Measurements from ENCODE around the gene SOD2.
"Not testable (repeated sequence)": the region's sequence is repeated elsewhere in the genome, so short reads cannot be mapped to it uniquely, and the experiment has no call there.

SOD2 gene

DNA sequence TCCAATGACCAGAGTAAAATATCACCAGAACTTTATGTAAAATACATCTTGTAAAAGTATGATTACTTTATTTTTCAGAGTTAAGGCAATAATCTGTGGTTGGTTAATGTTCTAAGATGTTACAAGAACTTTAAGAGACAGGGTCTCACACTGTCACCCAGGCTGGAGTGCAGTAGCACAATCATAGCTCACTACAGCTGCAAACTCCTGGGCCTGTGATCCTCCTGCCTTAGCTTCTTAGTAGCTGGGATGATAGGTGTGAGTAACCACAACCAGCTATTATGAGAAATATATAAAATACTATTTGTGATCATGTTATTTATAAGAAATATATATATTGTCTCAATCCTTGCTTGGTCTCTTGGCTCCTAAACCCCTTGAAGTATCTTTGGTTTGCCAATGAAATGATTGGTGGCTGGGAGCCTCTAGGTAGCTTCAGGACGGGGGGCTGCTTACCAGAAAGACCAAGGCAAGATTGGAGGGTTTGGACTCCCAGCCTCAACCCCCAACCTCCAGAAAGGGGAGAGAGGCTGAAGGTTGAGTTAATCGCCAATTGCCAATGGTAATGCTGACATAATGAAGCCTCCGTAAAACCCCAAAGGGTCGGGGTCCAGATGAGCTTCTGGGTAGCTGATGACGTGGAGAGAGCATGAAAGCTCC, 15.4 kb downstream of the SOD2 start:
- no peak overlapping the region for H3K27ac ChIP-seq (ENCODE audit: insufficient read depth, low read length, poor library complexity, severe bottlenecking)
- H3K36me3 ChIP-seq (ENCODE audit: control insufficient read depth, insufficient read depth, low read length) = peaks cover 20% of the 10 kb centered on the region
- H3K4me3 ChIP-seq (ENCODE audit: insufficient read depth, low read depth, low read length, poor library complexity, severe bottlenecking) = no peak overlapping the region
- H3K4me1 ChIP-seq (ENCODE audit: control insufficient read depth, insufficient read depth, low read length, poor library complexity, severe bottlenecking) = no peaks in the 10 kb centered on the region
- H3K9me3 ChIP-seq (ENCODE audit: control insufficient read depth, low read length) = no peaks in the 10 kb centered on the region
- no peaks in the 10 kb centered on the region for H3K27me3 ChIP-seq (replicated peaks; ENCODE audit: control insufficient read depth, insufficient read depth, low read length, poor library complexity, severe bottlenecking)
- no peak for DNase-seq

DNA sequence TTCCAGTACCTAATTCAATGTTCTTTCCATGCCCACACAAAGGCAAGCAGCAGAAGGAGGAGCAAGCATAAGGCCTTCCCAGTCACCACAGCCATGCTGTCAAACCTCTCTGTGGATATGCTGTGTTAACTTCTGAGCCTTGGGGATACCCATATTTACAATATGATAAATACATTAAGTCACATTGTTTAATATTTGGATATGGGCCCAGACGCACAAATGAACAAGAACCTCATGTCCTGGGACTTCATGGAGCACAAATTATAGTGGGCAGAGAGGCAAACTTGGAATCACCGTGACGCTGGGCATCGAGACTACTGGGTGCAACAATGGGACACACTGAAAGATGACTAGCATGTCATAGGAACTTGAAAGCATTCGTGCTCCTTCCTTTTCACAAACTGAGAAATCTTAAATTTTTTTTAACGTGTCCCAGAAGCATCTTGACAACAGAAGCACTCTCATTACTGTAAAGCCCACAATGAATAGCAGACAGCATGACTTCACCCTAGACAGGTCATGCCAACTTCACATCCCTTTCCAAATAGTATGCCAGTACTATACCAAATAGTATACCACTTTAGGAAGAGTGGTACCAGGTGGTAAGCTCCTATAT, 16.0 kb downstream of the SOD2 start:
- Histone ChIP-seq H3K27ac (ENCODE audit: insufficient read depth, low read length, poor library complexity, severe bottlenecking) (no peak overlapping the region), H3K9me3 (ENCODE audit: control insufficient read depth, low read length) (no peaks in the 10 kb centered on the region), H3K36me3 (ENCODE audit: control insufficient read depth, insufficient read depth, low read length) (peaks cover 14% of the 10 kb centered on the region), H3K4me3 (ENCODE audit: insufficient read depth, low read depth, low read length, poor library complexity, severe bottlenecking) (no peak overlapping the region), H3K27me3 (replicated peaks; ENCODE audit: control insufficient read depth, insufficient read depth, low read length, poor library complexity, severe bottlenecking) (no peaks in the 10 kb centered on the region), H3K4me1 (ENCODE audit: control insufficient read depth, insufficient read depth, low read length, poor library complexity, severe bottlenecking) (no peaks in the 10 kb centered on the region)
- no peak for DNase-seq

DNA sequence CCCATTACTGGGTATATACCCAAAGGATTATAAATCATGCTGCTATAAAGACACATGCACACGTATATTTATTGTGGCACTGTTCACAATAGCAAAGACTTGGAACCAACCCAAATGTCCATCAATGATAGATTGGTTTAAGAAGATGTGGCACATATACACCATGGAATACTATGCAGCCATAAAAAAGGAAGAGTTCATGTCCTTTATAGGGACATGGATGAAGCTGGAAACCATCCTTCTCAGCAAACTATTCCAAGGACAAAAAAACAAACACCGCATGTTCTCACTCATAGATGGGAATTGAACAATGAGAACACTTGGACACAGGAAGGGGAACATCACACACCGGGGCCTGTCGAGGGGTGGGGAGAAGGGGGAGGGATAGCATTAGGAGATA, 16.8 kb downstream of the SOD2 start:
- not testable (repeated sequence) for DNase-seq; H3K4me3 ChIP-seq (ENCODE audit: insufficient read depth, low read depth, low read length, poor library complexity, severe bottlenecking); H3K9me3 ChIP-seq (ENCODE audit: control insufficient read depth, low read length); H3K36me3 ChIP-seq (ENCODE audit: control insufficient read depth, insufficient read depth, low read length); H3K4me1 ChIP-seq (ENCODE audit: control insufficient read depth, insufficient read depth, low read length, poor library complexity, severe bottlenecking); H3K27me3 ChIP-seq (replicated peaks; ENCODE audit: control insufficient read depth, insufficient read depth, low read length, poor library complexity, severe bottlenecking); H3K27ac ChIP-seq (ENCODE audit: insufficient read depth, low read length, poor library complexity, severe bottlenecking)

GRCh38 chr6:159665868-159666635, 27.0 kb downstream of the SOD2 start:
- Histone ChIP-seq H3K27me3 (replicated peaks; ENCODE audit: control insufficient read depth, insufficient read depth, low read length, poor library complexity, severe bottlenecking) (no peaks in the 10 kb centered on the region), H3K4me3 (ENCODE audit: insufficient read depth, low read depth, low read length, poor library complexity, severe bottlenecking) (no peak overlapping the region), H3K36me3 (ENCODE audit: control insufficient read depth, insufficient read depth, low read length) (no peaks in the 10 kb centered on the region), H3K27ac (ENCODE audit: insufficient read depth, low read length, poor library complexity, severe bottlenecking) (no peak overlapping the region), H3K4me1 (ENCODE audit: control insufficient read depth, insufficient read depth, low read length, poor library complexity, severe bottlenecking) (no peaks in the 10 kb centered on the region), H3K9me3 (ENCODE audit: control insufficient read depth, low read length) (no peaks in the 10 kb centered on the region)
- DNase-seq = no peak

GRCh38 chr6:159663368-159663889, 29.6 kb downstream of the SOD2 start:
- H3K4me3 ChIP-seq (ENCODE audit: insufficient read depth, low read depth, low read length, poor library complexity, severe bottlenecking); H3K9me3 ChIP-seq (ENCODE audit: control insufficient read depth, low read length); H3K27me3 ChIP-seq (replicated peaks; ENCODE audit: control insufficient read depth, insufficient read depth, low read length, poor library complexity, severe bottlenecking); H3K36me3 ChIP-seq (ENCODE audit: control insufficient read depth, insufficient read depth, low read length); H3K4me1 ChIP-seq (ENCODE audit: control insufficient read depth, insufficient read depth, low read length, poor library complexity, severe bottlenecking); DNase-seq; H3K27ac ChIP-seq (ENCODE audit: insufficient read depth, low read length, poor library complexity, severe bottlenecking): not testable (repeated sequence)

DNA sequence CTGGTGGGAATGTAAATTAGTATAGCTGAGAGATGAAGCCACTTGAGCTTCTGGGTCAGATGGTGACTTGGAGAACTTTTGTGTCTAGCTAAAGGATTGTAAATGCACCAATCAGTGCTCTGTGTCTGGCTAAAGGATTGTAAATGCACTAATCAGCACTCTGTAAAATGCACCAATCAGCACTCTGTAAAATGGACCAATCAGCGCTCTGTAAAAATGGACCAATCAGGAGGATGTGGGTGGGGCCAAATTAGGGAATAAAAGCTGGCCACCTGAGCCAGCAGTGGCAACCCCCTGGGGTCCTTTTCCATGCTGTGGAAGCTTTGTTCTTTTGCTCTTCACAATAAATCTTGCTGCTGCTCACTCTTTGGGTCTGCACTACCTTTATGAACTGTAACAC, 31.1 kb downstream of the SOD2 start:
- not testable (repeated sequence) for DNase-seq; H3K4me1 ChIP-seq (ENCODE audit: control insufficient read depth, insufficient read depth, low read length, poor library complexity, severe bottlenecking); H3K27me3 ChIP-seq (replicated peaks; ENCODE audit: control insufficient read depth, insufficient read depth, low read length, poor library complexity, severe bottlenecking); H3K4me3 ChIP-seq (ENCODE audit: insufficient read depth, low read depth, low read length, poor library complexity, severe bottlenecking); H3K9me3 ChIP-seq (ENCODE audit: control insufficient read depth, low read length); H3K36me3 ChIP-seq (ENCODE audit: control insufficient read depth, insufficient read depth, low read length); H3K27ac ChIP-seq (ENCODE audit: insufficient read depth, low read length, poor library complexity, severe bottlenecking)

DNA sequence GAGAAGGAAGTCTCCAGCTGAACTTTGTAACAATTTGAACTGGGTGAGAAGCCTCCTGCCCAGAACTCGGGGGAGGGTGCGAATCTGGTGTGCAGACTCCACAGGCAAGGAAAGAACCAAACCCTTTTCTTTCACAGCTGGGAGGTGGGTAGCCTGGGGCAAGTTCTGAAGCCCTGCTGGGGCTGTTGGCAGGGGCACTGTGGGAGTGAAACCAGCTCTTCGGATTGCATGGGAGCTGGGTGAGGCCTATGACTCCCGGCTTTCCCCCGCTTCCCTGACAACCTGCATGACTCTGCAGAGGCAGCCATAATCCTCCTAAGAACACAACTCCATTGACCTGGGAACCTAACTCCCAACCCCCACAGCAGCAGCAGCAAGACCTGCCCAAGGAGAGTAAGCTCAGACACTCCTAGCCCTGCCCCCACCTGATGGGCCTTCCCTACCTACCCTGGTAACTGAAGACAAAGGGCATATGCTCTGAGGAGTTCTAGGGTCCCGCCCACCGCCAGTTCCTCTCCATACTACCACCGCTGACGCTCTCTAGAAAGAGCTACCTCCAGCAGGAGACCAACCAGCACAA, 37.5 kb downstream of the SOD2 start:
- H3K4me3 ChIP-seq (ENCODE audit: insufficient read depth, low read depth, low read length, poor library complexity, severe bottlenecking) = no peak overlapping the region
- DNase-seq = no peak
- no peaks in the 10 kb centered on the region for H3K9me3 ChIP-seq (ENCODE audit: control insufficient read depth, low read length)
- H3K27ac ChIP-seq (ENCODE audit: insufficient read depth, low read length, poor library complexity, severe bottlenecking) = no peak overlapping the region
- H3K36me3 ChIP-seq (ENCODE audit: control insufficient read depth, insufficient read depth, low read length) = no peaks in the 10 kb centered on the region
- no peaks in the 10 kb centered on the region for H3K4me1 ChIP-seq (ENCODE audit: control insufficient read depth, insufficient read depth, low read length, poor library complexity, severe bottlenecking)
- H3K27me3 ChIP-seq (replicated peaks; ENCODE audit: control insufficient read depth, insufficient read depth, low read length, poor library complexity, severe bottlenecking) = no peaks in the 10 kb centered on the region

DNA sequence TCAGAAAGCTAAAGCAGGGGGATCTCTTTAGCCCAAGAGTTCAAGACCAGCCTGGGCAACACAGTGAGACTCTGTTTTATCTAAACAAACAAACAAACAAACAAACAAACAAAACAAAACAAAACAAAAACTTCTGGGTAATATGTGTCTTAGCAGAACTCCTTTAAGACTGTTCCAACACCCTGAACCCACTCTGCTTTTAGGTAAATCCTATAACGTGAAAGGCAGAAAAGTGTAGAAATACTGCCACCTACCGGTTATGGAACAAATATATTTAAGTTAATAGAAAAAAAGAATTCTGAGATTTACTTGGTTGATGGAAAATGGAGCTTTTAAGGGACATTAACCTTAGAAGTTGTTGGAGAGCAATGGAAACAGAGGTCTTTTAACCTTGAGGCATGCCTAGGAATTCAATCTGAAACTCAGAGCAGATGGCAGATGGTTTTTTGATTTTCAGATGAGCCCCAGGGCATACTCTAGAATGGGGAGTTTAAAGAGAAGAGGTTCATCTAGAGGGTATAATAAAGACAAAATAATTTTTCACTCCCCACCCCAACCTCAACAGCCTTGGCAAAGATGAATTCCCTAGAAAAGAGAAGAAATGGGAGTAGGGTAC, 38.5 kb downstream of the SOD2 start:
- no peak overlapping the region for H3K27ac ChIP-seq (ENCODE audit: insufficient read depth, low read length, poor library complexity, severe bottlenecking)
- no peaks in the 10 kb centered on the region for H3K27me3 ChIP-seq (replicated peaks; ENCODE audit: control insufficient read depth, insufficient read depth, low read length, poor library complexity, severe bottlenecking)
- no peak overlapping the region for H3K4me3 ChIP-seq (ENCODE audit: insufficient read depth, low read depth, low read length, poor library complexity, severe bottlenecking)
- H3K36me3 ChIP-seq (ENCODE audit: control insufficient read depth, insufficient read depth, low read length) = no peaks in the 10 kb centered on the region
- no peak for DNase-seq
- H3K4me1 ChIP-seq (ENCODE audit: control insufficient read depth, insufficient read depth, low read length, poor library complexity, severe bottlenecking) = no peaks in the 10 kb centered on the region
- H3K9me3 ChIP-seq (ENCODE audit: control insufficient read depth, low read length) = no peaks in the 10 kb centered on the region

- H3K36me3 ChIP-seq (ENCODE audit: control insufficient read depth, insufficient read depth, low read length) = no peaks in the 10 kb centered on the region
- no peak for DNase-seq
- H3K4me3 ChIP-seq (ENCODE audit: insufficient read depth, low read depth, low read length, poor library complexity, severe bottlenecking) = no peak overlapping the region
- no peak overlapping the region for H3K27ac ChIP-seq (ENCODE audit: insufficient read depth, low read length, poor library complexity, severe bottlenecking)
- H3K27me3 ChIP-seq (replicated peaks; ENCODE audit: control insufficient read depth, insufficient read depth, low read length, poor library complexity, severe bottlenecking) = no peaks in the 10 kb centered on the region
- no peaks in the 10 kb centered on the region for H3K4me1 ChIP-seq (ENCODE audit: control insufficient read depth, insufficient read depth, low read length, poor library complexity, severe bottlenecking)
- no peaks in the 10 kb centered on the region for H3K9me3 ChIP-seq (ENCODE audit: control insufficient read depth, low read length)
These were observed 42.7 kb downstream of the SOD2 start for GRCh38 chr6:159650314-159650713.
